Mononuclear cell (primary cell): ENCODE measurements around the gene AMBP. TPM values are rescaled to one million over a fixed set of nuclear protein-coding genes. Genes with fewer than 3 reads are reported as not detected.
"Not testable (repeated sequence)": the region's sequence is repeated elsewhere in the genome, so short reads cannot be mapped to it uniquely, and the experiment has no call there.

ENCODE experiments used
- H3K27me3 ChIP-seq: 2 replicates; pipeline ENCODE4 v1.6.0; 2011; ENCODE audit warnings: low read length, control low read depth; ENCODE audit not compliant: insufficient read depth
- H3K4me1 ChIP-seq: 2 replicates; pipeline ENCODE4 v1.5.1; 2011; ENCODE audit warnings: mild to moderate bottlenecking, low read length, control low read depth; ENCODE audit not compliant: insufficient read depth
- H3K4me3 ChIP-seq: 2 replicates; pipeline ENCODE4 v1.5.1; 2011; ENCODE audit warnings: mild to moderate bottlenecking, low read length, moderate library complexity
- H3K9me3 ChIP-seq: 2 replicates; pipeline ENCODE4 v1.5.1; 2011; ENCODE audit warnings: low read depth, mild to moderate bottlenecking, control low read depth, low read length
- total RNA-seq: library from RNA; depleted of rRNA; stranded (reverse); fragments of >200 nt; gene quantifications from one replicate; pipeline ENCODE4 v1.2.3, GENCODE V29; 2012

Gene AMBP
- total RNA-seq, 1 donor, result not detected

DNA sequence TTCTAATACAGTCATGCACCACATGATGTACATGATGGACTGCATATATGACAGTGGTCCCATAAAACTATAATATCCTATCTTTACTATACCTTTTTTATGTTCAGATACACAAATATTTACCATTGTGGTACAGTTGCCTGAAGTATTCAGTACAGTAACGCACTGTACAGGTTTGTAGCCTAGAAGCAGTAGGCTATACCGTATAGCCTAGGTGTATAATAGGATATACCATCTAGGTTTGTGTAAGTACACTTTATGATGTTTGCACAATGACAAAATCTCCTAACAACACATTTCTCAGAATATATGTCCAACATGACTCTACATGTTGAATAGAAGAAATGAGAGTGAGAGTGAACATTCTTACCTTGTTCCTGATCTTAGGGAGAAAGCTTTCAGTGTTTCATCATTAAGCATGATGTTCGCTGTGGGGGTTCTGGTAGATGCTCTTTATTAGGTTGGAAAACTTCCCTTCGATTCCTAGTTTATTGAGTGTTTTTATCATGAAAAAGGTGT lies 31.8 kb downstream of the AMBP start:
- Histone ChIP-seq H3K4me3 (no peak overlapping the region), H3K27me3 (no peaks in the 10 kb centered on the region), H3K4me1 (no peaks in the 10 kb centered on the region), H3K9me3 (no peaks in the 10 kb centered on the region)

DNA sequence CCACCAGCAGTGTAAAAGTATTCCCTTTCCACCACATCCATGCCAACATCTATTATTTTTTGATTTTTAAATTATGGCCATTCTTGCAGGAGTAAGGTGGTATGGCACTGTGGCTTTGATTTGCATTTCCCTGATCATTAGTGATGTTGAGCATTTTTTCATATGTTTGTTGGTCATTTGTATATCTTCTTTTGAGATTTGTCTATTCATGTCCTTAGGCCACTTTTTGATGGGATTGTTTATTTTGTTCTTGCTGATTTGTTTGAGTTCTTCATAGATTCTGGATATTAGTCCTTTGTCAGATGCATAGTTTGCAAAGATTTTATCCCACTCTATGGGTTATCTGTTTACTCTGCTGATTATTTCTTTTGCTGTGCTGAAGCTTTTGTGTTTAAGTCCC lies 34.4 kb downstream of the AMBP start:
- H3K9me3 ChIP-seq, H3K27me3 ChIP-seq, H3K4me1 ChIP-seq, H3K4me3 ChIP-seq: not testable (repeated sequence)

DNA sequence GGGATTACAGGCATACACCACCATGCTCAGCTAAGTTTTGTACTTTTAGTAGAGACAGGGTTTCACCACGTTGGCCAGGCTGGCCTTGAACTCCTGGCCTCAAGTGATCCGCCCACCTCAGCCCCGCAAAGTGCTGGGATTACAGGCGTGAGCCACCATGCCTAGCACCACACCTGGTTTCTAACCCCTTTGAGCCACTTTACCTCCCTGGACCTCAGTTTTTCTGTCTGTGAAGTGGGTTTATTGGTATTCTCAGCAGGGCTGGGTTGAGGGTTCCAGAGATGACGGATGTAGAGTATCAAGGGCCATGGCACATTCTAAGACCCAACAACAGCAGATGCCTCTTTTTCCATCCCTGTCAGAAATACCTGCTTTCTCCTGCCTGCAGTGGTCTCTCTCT lies 38.6 kb downstream of the AMBP start:
- H3K4me1 ChIP-seq, result no peaks in the 10 kb centered on the region
- H3K9me3 ChIP-seq, result no peaks in the 10 kb centered on the region
- no peak overlapping the region for H3K4me3 ChIP-seq
- H3K27me3 ChIP-seq, result no peaks in the 10 kb centered on the region

DNA sequence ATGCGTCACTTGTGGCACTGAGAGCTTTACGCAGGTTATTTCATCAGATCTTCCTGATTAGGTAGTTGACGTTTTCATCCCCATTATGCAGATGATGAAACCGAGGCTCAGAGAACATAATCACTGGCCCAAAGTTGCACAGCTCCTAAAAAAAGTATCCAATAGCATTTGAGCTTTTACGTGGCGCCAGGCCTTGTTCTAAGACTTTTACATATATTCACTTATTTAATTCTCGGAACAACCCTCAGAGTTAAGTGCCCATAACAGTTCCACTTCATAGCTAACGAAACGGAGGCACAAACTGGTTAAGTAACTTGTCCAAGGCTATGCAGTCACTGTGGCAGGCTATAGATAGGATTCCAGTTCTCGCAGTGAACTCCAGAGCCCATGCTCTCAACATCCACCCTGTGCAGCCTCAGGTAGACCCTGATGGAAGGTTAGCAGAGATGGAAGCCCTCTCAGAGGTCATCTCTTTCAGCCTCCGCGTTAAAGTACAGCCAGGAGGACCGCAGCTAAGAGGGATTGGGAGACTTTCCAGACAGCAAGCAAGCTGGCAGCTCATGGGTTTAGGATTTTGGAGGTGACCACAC lies 39.3 kb downstream of the AMBP start:
- Histone ChIP-seq H3K4me1 (no peaks in the 10 kb centered on the region), H3K27me3 (no peaks in the 10 kb centered on the region), H3K4me3 (no peak overlapping the region), H3K9me3 (no peaks in the 10 kb centered on the region)

DNA sequence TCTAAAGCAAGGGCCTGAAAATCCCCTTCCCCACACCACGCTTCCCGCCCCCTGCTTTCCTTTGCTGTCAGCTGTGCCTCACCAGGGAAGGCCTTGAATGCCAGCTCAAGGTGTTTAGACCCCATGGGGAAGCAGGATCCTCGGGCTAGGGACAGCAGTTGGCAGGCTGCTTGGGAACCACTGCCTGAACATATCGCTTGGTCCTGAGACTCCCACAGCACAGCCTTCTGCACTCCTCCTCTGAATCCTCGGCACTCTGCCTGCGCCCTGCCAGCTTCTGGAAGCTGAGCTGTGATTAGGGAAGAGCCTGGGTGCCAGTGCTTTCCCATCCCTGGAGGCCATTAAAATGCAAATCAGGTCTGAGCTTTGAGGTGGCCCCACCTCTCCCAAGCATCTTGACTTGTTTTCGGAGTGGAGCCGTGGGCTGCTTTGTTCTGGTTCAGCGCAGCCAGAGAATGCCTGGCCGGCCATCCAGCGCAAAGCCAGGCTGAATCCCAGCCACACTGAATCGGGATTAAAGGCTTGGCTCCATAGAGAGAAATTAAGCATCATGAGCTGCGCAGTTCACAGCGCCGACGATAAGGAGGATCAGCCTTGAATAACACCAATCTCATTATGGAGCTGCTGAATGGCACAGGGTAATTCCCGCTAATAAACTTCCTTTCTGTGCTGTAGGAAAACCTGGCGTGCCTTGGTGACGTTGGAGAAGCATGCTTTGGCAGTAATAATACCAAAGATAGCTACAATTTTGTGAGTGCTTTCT lies 40.0 kb downstream of the AMBP start:
- no peaks in the 10 kb centered on the region for H3K9me3 ChIP-seq
- no peaks in the 10 kb centered on the region for H3K4me1 ChIP-seq
- H3K27me3 ChIP-seq, result no peaks in the 10 kb centered on the region
- H3K4me3 ChIP-seq, result no peak overlapping the region

DNA sequence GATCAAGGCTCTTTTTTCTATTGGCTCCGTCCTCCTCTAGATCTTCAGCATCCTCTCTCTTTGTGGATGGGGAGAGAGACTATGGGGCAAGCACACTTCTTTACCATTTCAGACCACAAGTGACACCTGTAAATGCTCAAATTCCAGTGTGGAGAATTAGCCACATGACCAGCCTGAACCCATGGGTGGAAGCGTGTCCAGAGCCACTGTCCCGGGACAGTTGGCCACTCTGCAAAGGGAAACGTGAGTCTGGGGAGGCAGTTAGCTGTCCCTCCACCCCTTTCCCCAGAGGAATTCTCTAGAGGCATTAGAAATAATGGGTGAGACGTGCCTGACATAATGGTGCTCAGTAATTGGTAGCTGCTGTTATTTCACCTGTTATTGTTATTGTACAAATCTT lies 40.9 kb downstream of the AMBP start:
- Histone ChIP-seq H3K9me3 (no peaks in the 10 kb centered on the region), H3K27me3 (no peaks in the 10 kb centered on the region), H3K4me1 (no peaks in the 10 kb centered on the region), H3K4me3 (no peak overlapping the region)

DNA sequence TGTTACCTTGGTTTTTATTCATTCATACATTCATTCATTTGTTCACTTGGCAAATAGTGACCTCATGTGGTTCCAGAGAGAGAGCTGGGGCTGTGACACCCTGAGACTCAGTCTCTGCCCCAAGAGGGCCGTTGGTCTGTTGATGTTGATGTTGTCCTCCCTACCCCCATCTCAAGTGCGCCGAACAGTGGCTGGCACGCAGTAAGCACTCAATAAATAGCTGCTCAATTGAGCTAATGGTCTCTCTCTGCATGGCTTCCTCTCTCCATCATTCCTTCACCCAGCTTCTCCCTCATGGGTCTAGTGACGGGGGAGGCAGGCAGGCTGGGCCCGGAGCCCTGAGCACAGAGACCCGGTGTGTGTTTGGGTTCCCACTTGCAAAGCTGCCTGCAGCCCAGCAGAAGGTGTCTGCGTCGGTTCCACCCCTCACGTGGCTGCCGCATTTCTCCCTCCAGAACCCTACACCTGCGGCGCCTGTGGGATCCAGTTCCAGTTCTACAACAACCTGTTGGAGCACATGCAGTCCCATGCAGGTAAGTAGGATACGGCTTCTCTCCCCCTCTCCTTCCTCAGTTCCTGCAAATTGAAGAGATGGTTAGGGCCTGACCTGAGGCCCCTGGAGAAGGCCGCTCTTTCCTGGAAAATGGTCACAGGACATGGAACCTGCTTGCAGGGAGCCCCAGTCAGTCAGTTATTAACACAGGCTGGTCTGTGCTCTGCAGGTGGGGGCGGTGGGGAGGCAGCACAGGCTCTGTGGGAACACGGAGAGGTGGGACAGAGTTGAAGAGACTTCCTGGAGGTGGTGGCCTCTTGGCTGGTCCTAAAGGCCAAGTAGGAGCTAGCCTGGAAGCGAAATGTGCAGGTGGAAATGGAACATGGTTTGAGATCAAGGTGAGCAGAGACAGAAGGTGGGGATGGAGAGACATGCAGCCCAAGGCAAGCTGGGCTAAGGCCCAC lies 42.0 kb downstream of the AMBP start:
- Histone ChIP-seq H3K4me1 (no peaks in the 10 kb centered on the region), H3K4me3 (no peak overlapping the region), H3K9me3 (no peaks in the 10 kb centered on the region), H3K27me3 (no peaks in the 10 kb centered on the region)

DNA sequence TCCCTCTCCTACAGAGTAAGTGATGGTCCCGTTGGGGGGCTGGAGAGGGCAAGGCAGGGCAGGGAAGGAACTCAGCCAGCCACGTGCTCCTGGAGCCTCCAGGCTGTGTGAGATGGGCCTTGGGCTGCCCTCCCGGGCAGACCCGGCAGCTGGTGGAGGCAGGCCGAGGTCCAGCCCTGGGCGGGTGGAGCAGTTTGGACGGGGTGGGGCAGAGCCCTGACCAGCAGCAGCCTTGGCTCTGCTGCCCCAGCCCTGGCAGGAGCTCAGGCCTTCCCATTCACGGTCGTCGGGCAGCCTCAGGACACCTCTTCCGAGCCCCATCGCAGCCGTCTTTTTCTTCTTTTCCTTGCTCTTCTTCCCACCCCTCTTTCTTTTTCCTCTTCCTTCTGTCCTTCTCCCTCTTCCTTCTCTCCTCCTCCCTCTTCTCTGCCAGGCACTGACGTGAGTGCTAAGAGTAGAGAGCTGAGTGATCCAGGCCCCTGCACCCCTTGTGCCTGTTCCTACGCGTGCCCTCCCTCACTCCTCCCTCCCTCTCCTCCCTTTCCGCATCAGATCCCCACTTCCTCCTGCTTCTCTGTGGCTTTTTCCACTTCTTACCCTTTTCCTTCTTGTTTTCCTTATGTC lies 42.8 kb downstream of the AMBP start:
- H3K4me1 ChIP-seq, result no peaks in the 10 kb centered on the region
- H3K27me3 ChIP-seq, result no peaks in the 10 kb centered on the region
- H3K4me3 ChIP-seq, result no peak overlapping the region
- no peaks in the 10 kb centered on the region for H3K9me3 ChIP-seq

DNA sequence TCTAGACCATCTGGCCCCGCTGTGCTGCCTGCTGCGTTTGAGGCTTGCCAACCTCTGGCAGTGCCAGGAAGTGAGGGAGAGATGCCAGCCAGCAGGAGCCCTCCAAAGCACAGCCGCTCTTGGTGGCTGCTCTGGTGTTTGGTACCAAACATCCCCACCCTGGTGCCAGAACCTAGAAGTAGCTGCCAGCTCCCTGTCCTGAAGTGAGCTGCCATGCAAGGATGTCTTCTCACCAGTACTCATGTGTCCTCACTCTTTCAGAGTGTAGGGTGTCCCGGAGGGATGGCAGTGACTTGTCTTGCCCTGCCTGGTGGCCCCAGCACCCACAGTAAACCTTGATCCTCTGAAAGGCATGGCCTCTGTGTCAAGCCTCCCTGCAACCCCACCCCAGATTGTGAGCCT lies 43.4 kb downstream of the AMBP start:
- no peaks in the 10 kb centered on the region for H3K9me3 ChIP-seq
- H3K27me3 ChIP-seq, result no peaks in the 10 kb centered on the region
- no peak overlapping the region for H3K4me3 ChIP-seq
- H3K4me1 ChIP-seq, result no peaks in the 10 kb centered on the region

DNA sequence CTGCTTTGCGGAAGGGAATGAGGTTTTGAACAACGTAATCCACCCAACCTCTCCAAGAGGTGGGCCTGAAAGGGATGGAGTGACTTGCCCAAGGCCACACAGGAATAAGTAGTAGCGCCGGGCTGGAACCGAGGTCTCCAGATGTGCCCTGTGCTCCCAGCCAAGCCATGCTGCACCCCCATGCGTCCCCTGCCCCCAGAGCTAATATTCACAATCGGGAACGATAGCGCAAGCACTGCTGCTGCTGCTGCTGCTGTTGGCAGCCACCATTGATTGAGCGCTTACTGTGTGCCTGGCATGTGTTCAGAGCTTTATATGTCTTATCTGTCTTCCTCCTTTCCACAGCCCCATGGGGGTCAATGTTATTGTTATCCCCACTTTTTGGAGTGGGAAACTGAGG lies 43.9 kb downstream of the AMBP start:
- no peaks in the 10 kb centered on the region for H3K4me1 ChIP-seq
- H3K4me3 ChIP-seq, result no peak overlapping the region
- no peaks in the 10 kb centered on the region for H3K9me3 ChIP-seq
- no peaks in the 10 kb centered on the region for H3K27me3 ChIP-seq

DNA sequence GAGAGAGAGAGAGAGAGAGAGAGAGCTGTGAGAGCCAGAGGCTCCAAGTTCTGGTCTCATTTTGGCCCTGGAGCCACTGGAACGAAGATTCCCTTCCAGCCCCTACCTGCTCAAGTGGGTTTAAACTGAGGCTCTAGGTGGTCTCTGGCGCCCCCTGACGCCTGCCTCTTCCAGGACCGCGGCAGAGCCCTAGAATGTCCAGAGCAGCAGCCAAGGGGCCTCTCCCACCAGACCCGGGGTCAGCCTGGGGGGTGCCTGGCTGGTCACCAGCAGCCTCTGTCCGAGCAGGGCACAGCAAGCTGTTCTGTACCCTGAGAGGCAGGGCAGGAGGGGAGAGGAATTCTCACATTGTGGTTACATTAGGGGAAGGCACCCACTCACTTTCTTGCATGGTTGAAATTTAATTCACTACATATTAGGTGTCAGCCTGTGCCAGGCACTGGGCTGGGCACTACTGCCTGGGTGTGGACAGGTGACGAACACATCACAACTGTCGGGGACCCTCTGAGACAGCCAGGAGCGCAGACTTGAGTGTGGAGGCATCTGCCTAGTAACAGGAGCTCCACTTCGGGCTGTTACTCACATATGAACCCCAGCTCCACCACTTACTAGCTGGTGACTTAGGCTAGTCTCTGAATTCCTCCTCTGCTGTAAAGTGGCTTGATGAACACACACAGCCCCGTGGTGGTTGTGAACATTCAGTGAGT lies 44.5 kb downstream of the AMBP start:
- no peak overlapping the region for H3K4me3 ChIP-seq
- no peaks in the 10 kb centered on the region for H3K27me3 ChIP-seq
- no peaks in the 10 kb centered on the region for H3K9me3 ChIP-seq
- no peaks in the 10 kb centered on the region for H3K4me1 ChIP-seq

DNA sequence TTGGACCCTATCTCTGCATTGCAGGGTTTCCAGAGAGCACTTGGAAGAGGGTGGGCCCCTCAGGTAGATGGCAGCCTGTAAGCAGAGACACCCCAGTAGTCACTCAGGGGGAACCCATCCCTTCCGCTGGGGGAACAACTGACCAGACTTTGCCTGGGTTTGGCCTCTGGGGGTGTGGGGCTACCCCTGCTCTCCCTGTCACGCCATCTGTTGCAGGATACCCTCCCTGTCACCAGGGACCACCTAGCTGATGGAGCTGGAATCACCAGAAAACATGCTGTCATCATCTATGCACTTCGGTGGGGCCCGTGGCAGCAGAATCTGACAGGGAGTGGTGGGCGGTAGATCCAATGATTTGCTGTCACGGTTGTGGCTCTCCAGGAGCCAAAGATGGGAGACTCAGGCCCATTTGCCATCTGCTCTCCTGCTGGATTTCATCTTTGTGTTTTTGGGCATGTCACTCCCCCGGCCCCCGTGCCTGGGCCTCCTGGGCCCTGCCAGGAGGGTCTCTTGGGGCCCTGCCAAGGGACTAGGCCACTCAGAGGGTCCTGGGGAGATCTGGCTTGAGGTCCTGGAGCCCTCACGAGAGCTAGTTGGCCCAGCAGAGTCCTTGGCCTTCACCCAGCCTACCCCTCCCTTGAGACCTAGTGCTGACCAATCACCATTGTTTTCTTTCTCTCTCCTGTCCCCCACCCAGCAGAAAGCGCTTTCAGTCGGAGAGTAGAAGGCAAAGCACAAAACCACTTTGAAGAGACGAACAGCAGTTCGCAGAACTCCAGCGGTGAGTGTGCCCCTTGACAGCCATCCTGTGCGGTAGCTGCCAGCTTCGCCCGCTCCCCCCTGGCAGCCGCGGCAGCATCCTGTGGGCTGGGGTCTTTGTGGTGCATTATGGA lies 45.9 kb downstream of the AMBP start:
- Histone ChIP-seq H3K27me3 (no peaks in the 10 kb centered on the region), H3K4me3 (no peak overlapping the region), H3K9me3 (no peaks in the 10 kb centered on the region), H3K4me1 (no peaks in the 10 kb centered on the region)

DNA sequence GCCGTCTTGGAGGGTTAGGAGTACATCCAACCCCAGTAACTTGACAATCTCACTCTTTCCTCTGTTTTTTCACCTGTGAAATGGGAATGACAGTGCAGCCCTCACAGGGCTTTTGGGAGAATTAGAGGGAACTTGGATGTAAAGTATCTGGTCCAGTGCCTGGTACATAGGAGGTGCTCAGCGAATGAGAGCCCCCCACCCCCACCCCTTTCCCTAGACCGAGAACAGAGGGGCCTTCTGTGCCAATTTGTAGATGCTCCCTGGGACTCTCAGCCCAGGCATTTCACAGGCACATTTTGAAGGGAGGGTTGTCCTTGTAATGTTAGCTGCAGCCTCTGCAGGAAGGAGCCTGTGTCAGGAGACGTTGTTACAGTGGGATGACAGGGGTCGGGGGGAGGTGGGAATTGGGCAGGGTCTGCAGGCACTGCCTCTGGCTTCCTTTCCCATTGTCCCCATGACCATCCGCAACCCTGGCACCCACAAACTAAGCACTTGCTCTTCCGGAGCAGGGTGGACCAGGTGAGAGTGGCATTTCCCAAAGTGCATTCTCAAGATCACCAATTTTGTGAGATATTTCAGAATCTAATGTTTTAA lies 47.0 kb downstream of the AMBP start:
- Histone ChIP-seq H3K9me3 (no peaks in the 10 kb centered on the region), H3K4me1 (no peaks in the 10 kb centered on the region), H3K27me3 (no peaks in the 10 kb centered on the region), H3K4me3 (no peak overlapping the region)
